ACC112 (cell line): ENCODE measurements around the gene TBXA2R.
"Not testable (repeated sequence)": the region's sequence is repeated elsewhere in the genome, so short reads cannot be mapped to it uniquely, and the experiment has no call there.

Experiments used
- H2AFZ ChIP-seq: fragments of 200-600 bp; sonication (generic); one replicate; pipeline ENCODE4 v1.6.0; 2017; ENCODE audit warnings: antibody characterized with exemption, low read length; ENCODE audit not compliant: unreplicated experiment
- H3K27ac ChIP-seq: fragments of 200-600 bp; sonication (generic); 2 replicates; pipeline ENCODE4 v1.5.1; 2014; ENCODE audit warnings: low read depth, mild to moderate bottlenecking, antibody characterized with exemption, low read length, moderate library complexity
- H3K27me3 ChIP-seq: fragments of 200-600 bp; sonication (generic); 2 replicates; pipeline ENCODE4 v1.6.1; 2014; ENCODE audit warnings: mild to moderate bottlenecking, antibody characterized with exemption, low read length, moderate library complexity, mixed read lengths; ENCODE audit not compliant: insufficient read depth
- H3K36me3 ChIP-seq: fragments of 200-600 bp; sonication (generic); 2 replicates; pipeline ENCODE4 v1.6.1; 2016; ENCODE audit warnings: mild to moderate bottlenecking, antibody characterized with exemption, low read length, moderate library complexity, mixed read lengths; ENCODE audit not compliant: insufficient read depth
- H3K4me1 ChIP-seq: fragments of 200-600 bp; sonication (generic); one replicate; pipeline ENCODE4 v1.6.1; 2016; ENCODE audit warnings: low read length, mixed read lengths; ENCODE audit not compliant: insufficient read depth, unreplicated experiment, control insufficient read depth
- H3K4me3 ChIP-seq: fragments of 200-600 bp; sonication (generic); 2 replicates; pipeline ENCODE4 v1.5.1; 2014; ENCODE audit warnings: mild to moderate bottlenecking, low read depth, low read length
- H3K79me2 ChIP-seq: fragments of 200-600 bp; sonication (generic); one replicate; pipeline ENCODE4 v1.6.0; 2016; ENCODE audit warnings: low read length; ENCODE audit not compliant: control insufficient read depth, unreplicated experiment, insufficient read depth

The TBXA2R gene

GRCh38 chr19:3647102-3647501, 40.4 kb upstream of the TBXA2R start:
- not testable (repeated sequence) for H3K4me3 ChIP-seq, H2AFZ ChIP-seq, H3K36me3 ChIP-seq, H3K27ac ChIP-seq, H3K27me3 ChIP-seq, H3K4me1 ChIP-seq, H3K79me2 ChIP-seq

- Histone ChIP-seq H3K36me3 (no peaks in the 10 kb centered on the region), H3K4me3 (no peak overlapping the region), H3K4me1 (no peaks in the 10 kb centered on the region), H3K79me2 (no peaks in the 10 kb centered on the region), H2AFZ (no peak overlapping the region), H3K27me3 (no peaks in the 10 kb centered on the region), H3K27ac (no peak overlapping the region)
Measured at GRCh38 chr19:3646336-3647092, 39.8 kb upstream of the TBXA2R start.

GRCh38 chr19:3645726-3646125, 39.1 kb upstream of the TBXA2R start:
- H2AFZ ChIP-seq, result no peak overlapping the region
- no peaks in the 10 kb centered on the region for H3K36me3 ChIP-seq
- H3K79me2 ChIP-seq, result no peaks in the 10 kb centered on the region
- H3K27me3 ChIP-seq, result no peaks in the 10 kb centered on the region
- H3K4me3 ChIP-seq, result no peak overlapping the region
- H3K4me1 ChIP-seq, result no peaks in the 10 kb centered on the region
- H3K27ac ChIP-seq, result no peak overlapping the region

- Histone ChIP-seq H3K79me2 (no peaks in the 10 kb centered on the region), H2AFZ (no peak overlapping the region), H3K27ac (no peak overlapping the region), H3K4me3 (no peak overlapping the region), H3K36me3 (no peaks in the 10 kb centered on the region), H3K4me1 (no peaks in the 10 kb centered on the region), H3K27me3 (no peaks in the 10 kb centered on the region)
Measured at GRCh38 chr19:3645067-3645396, 38.4 kb upstream of the TBXA2R start.

GRCh38 chr19:3644351-3645066, 37.8 kb upstream of the TBXA2R start:
- Histone ChIP-seq H3K27ac (no peak overlapping the region), H3K4me3 (no peak overlapping the region), H2AFZ (no peak overlapping the region), H3K79me2 (no peaks in the 10 kb centered on the region), H3K27me3 (no peaks in the 10 kb centered on the region), H3K36me3 (no peaks in the 10 kb centered on the region), H3K4me1 (no peaks in the 10 kb centered on the region)

DNA sequence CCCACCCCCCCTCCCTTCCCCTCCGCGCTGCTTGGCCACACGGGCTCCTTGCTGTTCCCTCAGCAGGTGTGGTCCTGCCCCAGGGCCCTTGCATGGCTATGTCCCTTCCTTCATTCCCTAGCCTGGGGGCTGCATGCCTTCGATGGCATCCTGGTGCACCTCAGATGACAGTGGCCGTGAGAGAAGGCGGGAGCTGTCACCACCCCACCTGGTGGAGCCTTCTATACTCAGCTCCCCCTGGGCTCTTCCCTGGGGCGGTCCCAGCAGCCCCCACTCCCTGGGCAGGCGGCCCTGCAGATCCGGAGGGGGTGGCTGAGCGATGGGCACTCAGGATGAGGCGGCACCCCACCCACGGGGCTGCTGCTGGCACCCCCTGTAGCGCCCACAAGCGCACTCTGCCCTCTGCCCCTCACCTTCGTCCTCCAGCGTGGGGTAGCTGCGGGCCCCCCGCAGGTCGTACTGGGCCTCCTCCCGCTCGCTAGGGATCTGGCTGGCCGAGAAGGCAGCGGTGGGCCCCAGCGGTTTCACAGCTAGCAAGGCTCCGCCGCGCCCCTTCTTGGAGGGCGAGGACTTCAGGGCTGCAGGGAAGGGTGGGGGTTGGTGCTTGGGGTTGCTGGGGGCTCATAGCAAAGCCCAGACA, 37.1 kb upstream of the TBXA2R start:
- Histone ChIP-seq H2AFZ (no peak overlapping the region), H3K79me2 (no peaks in the 10 kb centered on the region), H3K27me3 (no peaks in the 10 kb centered on the region), H3K4me1 (no peaks in the 10 kb centered on the region), H3K27ac (no peak overlapping the region), H3K4me3 (no peak overlapping the region), H3K36me3 (no peaks in the 10 kb centered on the region)

- H3K27me3 ChIP-seq, result no peaks in the 10 kb centered on the region
- H3K36me3 ChIP-seq, result no peaks in the 10 kb centered on the region
- H3K27ac ChIP-seq, result no peak overlapping the region
- no peaks in the 10 kb centered on the region for H3K79me2 ChIP-seq
- no peak overlapping the region for H2AFZ ChIP-seq
- no peak overlapping the region for H3K4me3 ChIP-seq
- H3K4me1 ChIP-seq, result no peaks in the 10 kb centered on the region
Measured at GRCh38 chr19:3642987-3643673, 36.5 kb upstream of the TBXA2R start.

DNA sequence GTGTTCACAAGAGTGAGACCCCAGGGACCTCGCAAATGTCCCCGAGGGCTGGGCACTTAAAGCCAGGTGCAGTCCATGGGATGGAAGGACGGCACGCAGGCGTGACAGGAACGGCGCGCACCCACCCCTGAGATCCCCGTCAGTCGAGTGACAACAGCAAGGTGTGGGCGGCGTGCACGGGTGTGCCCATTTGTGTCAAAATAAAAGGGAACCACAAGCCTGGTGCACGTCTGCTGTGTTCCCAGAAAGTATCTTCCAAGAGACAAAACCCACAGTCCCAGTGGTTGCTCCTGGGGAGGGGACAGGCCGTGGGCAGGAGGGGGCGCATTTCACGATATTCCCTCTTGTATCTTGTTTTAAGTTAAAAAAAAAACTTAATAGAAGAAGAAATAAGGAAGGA, 35.6 kb upstream of the TBXA2R start:
- no peaks in the 10 kb centered on the region for H3K79me2 ChIP-seq
- H3K27ac ChIP-seq, result no peak overlapping the region
- H3K36me3 ChIP-seq, result no peaks in the 10 kb centered on the region
- no peaks in the 10 kb centered on the region for H3K4me1 ChIP-seq
- no peaks in the 10 kb centered on the region for H3K27me3 ChIP-seq
- no peak overlapping the region for H2AFZ ChIP-seq
- H3K4me3 ChIP-seq, result no peak overlapping the region

DNA sequence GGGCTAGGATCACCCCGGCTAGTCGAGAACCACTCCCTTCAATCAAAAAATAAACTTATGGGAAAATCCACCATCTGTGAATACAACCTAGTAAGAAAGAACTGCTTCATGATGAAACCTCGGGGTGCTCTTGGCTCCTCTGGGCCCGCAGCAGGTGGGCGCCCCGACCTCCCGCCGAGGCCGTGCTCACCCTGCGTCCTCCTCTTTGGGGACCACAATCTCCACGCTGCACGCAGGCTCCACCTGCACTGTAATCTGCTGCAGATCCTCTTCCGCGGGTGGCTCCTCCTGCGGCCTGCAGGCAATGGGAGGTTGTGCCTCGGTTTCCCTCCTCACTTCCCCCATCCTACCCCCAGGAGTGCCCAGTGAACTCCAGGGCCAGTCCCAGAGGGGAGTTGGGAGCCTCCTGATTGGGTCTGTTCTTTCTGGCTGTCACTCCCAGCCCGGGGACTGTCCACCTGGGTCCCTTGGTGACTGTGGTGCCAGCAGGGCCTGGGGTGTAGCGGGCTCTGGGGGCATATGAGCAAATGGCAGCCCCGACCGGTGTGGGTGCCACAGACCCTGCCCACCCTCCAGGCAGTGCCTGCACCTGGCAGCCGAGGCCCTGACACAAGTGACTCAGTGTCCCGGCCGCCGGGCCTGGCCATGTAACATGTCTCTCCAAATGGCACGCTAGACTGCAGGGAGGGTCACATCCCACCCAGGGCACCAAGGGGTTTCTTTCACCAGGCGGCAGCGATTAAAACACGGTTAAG, 35.0 kb upstream of the TBXA2R start:
- no peak overlapping the region for H3K27ac ChIP-seq
- no peaks in the 10 kb centered on the region for H3K79me2 ChIP-seq
- no peaks in the 10 kb centered on the region for H3K36me3 ChIP-seq
- no peaks in the 10 kb centered on the region for H3K4me1 ChIP-seq
- H3K27me3 ChIP-seq, result no peaks in the 10 kb centered on the region
- H2AFZ ChIP-seq, result no peak overlapping the region
- no peak overlapping the region for H3K4me3 ChIP-seq

DNA sequence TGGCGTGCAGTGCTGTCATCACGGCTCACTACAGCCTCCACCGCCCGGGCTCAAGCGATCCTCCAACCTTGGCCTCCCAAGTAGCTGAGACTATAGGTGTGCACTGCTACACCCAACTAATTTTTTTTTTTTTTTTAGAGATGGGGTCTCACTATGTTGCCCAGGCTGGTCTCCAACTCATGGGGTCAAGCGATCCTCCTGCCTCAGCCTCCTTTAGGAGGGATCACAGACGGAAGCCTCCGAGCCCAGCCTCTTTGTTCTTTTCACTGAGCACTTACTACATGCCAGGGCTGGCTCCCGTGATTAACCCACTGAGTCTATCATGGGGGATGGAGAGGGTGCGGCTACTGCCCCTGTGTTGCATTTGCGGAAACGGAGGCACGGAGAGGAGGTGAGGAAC, 32.8 kb upstream of the TBXA2R start:
- no peak overlapping the region for H3K27ac ChIP-seq
- H2AFZ ChIP-seq, result no peak overlapping the region
- H3K4me3 ChIP-seq, result no peak overlapping the region
- H3K4me1 ChIP-seq, result no peaks in the 10 kb centered on the region
- H3K36me3 ChIP-seq, result no peaks in the 10 kb centered on the region
- no peaks in the 10 kb centered on the region for H3K79me2 ChIP-seq
- no peaks in the 10 kb centered on the region for H3K27me3 ChIP-seq
